ENCODE data around the gene NKX3-2. TPM values are rescaled to one million over a fixed set of nuclear protein-coding genes. Genes with fewer than 3 reads are reported as not detected.

The NKX3-2 gene
- total and polyA plus RNA-seq, 10 of the 15 experiments (the other 5 are each of a cell fraction or from before 2014, with no cell fraction given) = not detected

DNA sequence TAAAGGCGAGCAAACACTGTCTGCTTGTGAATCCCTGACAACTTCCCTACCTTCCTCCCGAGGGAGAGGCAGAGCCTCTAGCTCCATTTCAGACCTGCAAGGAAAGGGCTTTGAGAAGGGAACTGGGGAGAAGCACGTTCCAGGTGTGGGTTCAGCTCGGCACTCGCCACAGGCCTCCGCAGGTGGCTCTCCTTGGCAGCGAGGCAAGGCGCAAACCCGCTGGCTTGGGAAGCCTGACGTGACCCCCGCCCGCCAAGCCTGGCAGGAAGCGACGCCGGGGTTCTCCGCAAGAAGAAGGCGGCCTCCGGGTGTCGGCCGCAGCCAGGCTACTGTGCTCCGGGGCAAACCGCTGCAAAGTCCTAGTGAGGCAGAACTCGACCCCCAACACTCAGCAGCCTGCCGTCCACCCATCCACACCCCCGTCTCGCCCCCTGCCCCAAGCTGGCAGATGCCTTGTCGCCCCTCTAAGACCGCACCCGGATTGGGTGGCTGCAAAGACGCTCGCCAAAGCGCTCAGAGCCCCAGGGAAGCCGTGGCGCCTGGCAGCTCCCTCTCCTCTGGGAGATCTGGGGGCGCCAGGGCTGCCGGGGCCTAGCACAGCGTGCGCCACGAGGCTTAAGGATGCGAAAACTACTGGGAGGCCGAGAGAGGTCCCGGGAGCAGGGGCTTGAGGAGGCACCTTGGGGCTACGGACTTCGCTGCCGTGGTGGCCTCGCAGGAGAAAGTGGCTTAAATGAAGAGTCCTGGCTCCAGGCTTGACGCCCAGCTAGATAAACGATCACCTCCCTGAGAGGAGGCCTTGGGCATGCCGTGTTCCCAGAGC, 21.8 kb downstream of the NKX3-2 start (continued):
- TF ChIP-seq, protein P1, sequence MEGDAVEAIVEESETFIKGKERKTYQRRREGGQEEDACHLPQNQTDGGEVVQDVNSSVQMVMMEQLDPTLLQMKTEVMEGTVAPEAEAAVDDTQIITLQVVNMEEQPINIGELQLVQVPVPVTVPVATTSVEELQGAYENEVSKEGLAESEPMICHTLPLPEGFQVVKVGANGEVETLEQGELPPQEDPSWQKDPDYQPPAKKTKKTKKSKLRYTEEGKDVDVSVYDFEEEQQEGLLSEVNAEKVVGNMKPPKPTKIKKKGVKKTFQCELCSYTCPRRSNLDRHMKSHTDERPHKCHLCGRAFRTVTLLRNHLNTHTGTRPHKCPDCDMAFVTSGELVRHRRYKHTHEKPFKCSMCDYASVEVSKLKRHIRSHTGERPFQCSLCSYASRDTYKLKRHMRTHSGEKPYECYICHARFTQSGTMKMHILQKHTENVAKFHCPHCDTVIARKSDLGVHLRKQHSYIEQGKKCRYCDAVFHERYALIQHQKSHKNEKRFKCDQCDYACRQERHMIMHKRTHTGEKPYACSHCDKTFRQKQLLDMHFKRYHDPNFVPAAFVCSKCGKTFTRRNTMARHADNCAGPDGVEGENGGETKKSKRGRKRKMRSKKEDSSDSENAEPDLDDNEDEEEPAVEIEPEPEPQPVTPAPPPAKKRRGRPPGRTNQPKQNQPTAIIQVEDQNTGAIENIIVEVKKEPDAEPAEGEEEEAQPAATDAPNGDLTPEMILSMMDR (IDR thresholded peaks at IDR 0.05 in 2 of 3, conservative IDR thresholded peaks at IDR 0.05 in 1 of 3; ENCODE audit: control insufficient read depth in 2 of 3, extremely low read depth in 1 of 3, insufficient read depth in 1 of 3, low read depth in 3 of 3, low read length in 3 of 3) = no peak

DNA sequence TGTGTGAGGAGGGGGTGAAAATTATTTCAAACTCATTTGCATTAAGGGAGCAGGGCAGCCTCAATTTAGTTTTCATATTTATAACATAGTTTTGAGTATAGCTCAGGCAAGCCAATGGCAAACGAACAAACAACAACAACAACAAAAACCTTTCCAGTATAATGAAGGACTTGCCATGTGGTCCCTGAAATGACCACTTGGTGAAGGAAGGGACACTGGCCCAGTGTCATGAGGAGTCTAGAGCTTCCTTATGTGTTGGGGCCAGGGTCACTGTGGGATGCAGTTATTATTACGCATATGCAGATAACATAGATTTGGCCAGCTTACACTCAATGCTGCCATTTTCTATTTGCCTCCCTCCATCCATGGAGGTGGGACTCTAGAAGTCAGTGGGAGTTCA, 23.3 kb downstream of the NKX3-2 start:
- in situ Hi-C loops (cut with MboI) = no loop called here
- RAD21 ChIA-PET (ENCODE audit: unreplicated experiment) = no interaction called here
- no peak overlapping the region for H3K4me3 ChIP-seq
- intact Hi-C loops (cut with micrococcal nuclease; ENCODE audit: unreplicated experiment) = no loop called here
- no peak for DNase-seq (ENCODE audit: low read depth, low spot score)
- peaks cover 7 to 13% of the 10 kb centered on the region in 2 experiments for H3K27me3 ChIP-seq (replicated peaks in 1 of 2; ENCODE audit: control insufficient read depth in 2 of 2, insufficient read depth in 2 of 2, low read length in 1 of 2)
- FAIRE-seq = no peak
- peaks cover 10% of the 10 kb centered on the region for H3K9me3 ChIP-seq (replicated peaks; ENCODE audit: control insufficient read depth, insufficient read depth, low read length)
- H3K9ac ChIP-seq (ENCODE audit: control insufficient read depth, insufficient read depth, low read length) = no peak overlapping the region
- CTCF ChIA-PET = no interaction called here
- H3K4me1 ChIP-seq (ENCODE audit: control insufficient read depth, insufficient read depth, low read length) = no peaks in the 10 kb centered on the region
- no peak for ATAC-seq
- H3K27ac ChIP-seq (ENCODE audit: control insufficient read depth, insufficient read depth) = no peak overlapping the region
- TF ChIP-seq TCF3 (IDR thresholded peaks at IDR 0.05; ENCODE audit: borderline replicate concordance, insufficient read depth, low read depth, low read length) (no peak), CBX3 (IDR thresholded peaks at IDR 0.05; ENCODE audit: borderline replicate concordance, low read depth) (no peak)
- no peak overlapping the region for H3K4me2 ChIP-seq (ENCODE audit: control insufficient read depth, insufficient read depth)
- no peak overlapping the region for H2AFZ ChIP-seq (ENCODE audit: control insufficient read depth, low read depth, low read length)
- SMC1A ChIA-PET (ENCODE audit: uncharacterized antibody, unreplicated experiment) = interaction anchor here (0.7 to 1.0 kb wide), 3 partner anchors 13 to 1142 kb away, joined by 3 read pairs; no protein-coding TSS in a partner anchor
- POLR2A ChIA-PET = no interaction called here
- no peaks in the 10 kb centered on the region for H3K79me2 ChIP-seq (ENCODE audit: control insufficient read depth, insufficient read depth, low read length)
- BruUV-seq (replicated peaks) = no TSS peak
- H4K20me1 ChIP-seq (ENCODE audit: control insufficient read depth, insufficient read depth) = no peaks in the 10 kb centered on the region
- no peaks in the 10 kb centered on the region for H3K36me3 ChIP-seq (ENCODE audit: control insufficient read depth in 2 of 2, insufficient read depth in 2 of 2, low read length in 1 of 2)
- 29% methylated on average over 2 of the region's 2 CpGs for WGBS (ENCODE audit: insufficient coverage, insufficient replicate concordance, low lambda C conversion rate, missing lambda C conversion rate)
